WTC11 (cell line): ENCODE results near the gene XBP1. TPM values are rescaled to one million over a fixed set of nuclear protein-coding genes. Genes with fewer than 3 reads are reported as not detected.

Experiments
- ATAC-seq: fragments of 200-7000 bp; cut with Tn5 transposase; 2 replicates; pipeline ENCODE4 v1.10.0; 2021; ENCODE audit warnings: mild to moderate bottlenecking, moderate library complexity
- CTCF ChIA-PET: fragments of 300-600 bp; sonication (Branson Sonifier 250); formaldehyde crosslinking; loops from one replicate; lab custom pipeline; 2021; ENCODE audit warnings: antibody characterized with exemption; lab: Charles Lee
- POLR2A ChIA-PET: fragments of 350-600 bp; sonication (Branson Sonifier 250); formaldehyde crosslinking; loops from one replicate; lab custom pipeline; 2021; ENCODE audit warnings: antibody characterized with exemption; lab: Charles Lee
- DNase-seq: peaks from one replicate; pipeline ENCODE4 v3.0.0; 2021; ENCODE audit warnings: low spot score
- H3K27ac Mint-ChIP-seq: 2 replicates; pipeline ENCODE4 v1.8.0; 2021; ENCODE audit warnings: mixed read lengths
- H3K27me3 Mint-ChIP-seq: 2 replicates; pipeline ENCODE4 v1.8.0; 2021; ENCODE audit warnings: low read depth, mild to moderate bottlenecking, moderate library complexity, mixed read lengths
- H3K36me3 Mint-ChIP-seq: 2 replicates; pipeline ENCODE4 v1.8.0; 2021; ENCODE audit warnings: mixed read lengths
- H3K4me1 Mint-ChIP-seq: 2 replicates; pipeline ENCODE4 v1.8.0; 2022; ENCODE audit warnings: mixed read lengths
- H3K4me3 Mint-ChIP-seq: 2 replicates; pipeline ENCODE4 v1.8.0; 2021; ENCODE audit warnings: mild to moderate bottlenecking, moderate library complexity, mixed read lengths
- H3K9me3 Mint-ChIP-seq: 2 replicates; pipeline ENCODE4 v1.8.0; 2021; ENCODE audit warnings: mixed read lengths
- ARID4B ChIP-seq: sonication (generic); formaldehyde crosslinking; IDR thresholded peaks from 2 replicates; pipeline ENCODE4 v1.8.0; 2023; ENCODE audit warnings: missing genetic modification reagents, mild to moderate bottlenecking, borderline replicate concordance
- ATF2 ChIP-seq: sonication (generic); formaldehyde crosslinking; IDR thresholded peaks from 2 replicates; pipeline ENCODE4 v1.8.1; 2022; ENCODE audit warnings: low read depth, missing genetic modification reagents, borderline replicate concordance
- CREB1 ChIP-seq: sonication (generic); formaldehyde crosslinking; IDR thresholded peaks from 2 replicates; pipeline ENCODE4 v1.8.0; 2023; ENCODE audit warnings: mild to moderate bottlenecking, missing genetic modification reagents
- CREM ChIP-seq: sonication (generic); formaldehyde crosslinking; IDR thresholded peaks from 2 replicates; pipeline ENCODE4 v1.8.1; 2022; ENCODE audit warnings: mild to moderate bottlenecking, missing genetic modification reagents, moderate library complexity
- FOXP1 ChIP-seq: sonication (generic); formaldehyde crosslinking; IDR thresholded peaks from 2 replicates; pipeline ENCODE4 v1.8.0; 2022; ENCODE audit warnings: missing genetic modification reagents, mild to moderate bottlenecking, moderate library complexity, borderline replicate concordance
- GRHL2 ChIP-seq: fragments of 250-450 bp; sonication (Bioruptor Pico); IDR thresholded peaks from 2 replicates; pipeline ENCODE4 v1.8.0; 2022; ENCODE audit warnings: mild to moderate bottlenecking, moderate library complexity; ENCODE audit not compliant: insufficient replicate concordance, severe bottlenecking
- GTF2I ChIP-seq: fragments of 250-450 bp; sonication (Bioruptor Pico); conservative IDR thresholded peaks from 2 replicates; pipeline ENCODE4 v1.4.0; 2021; ENCODE audit warnings: mild to moderate bottlenecking
- IRF2 ChIP-seq: sonication (generic); formaldehyde crosslinking; IDR thresholded peaks from 2 replicates; pipeline ENCODE4 v1.8.0; 2022; ENCODE audit warnings: low read depth, missing genetic modification reagents, borderline replicate concordance
- JAZF1 ChIP-seq: fragments of 250-450 bp; sonication (Bioruptor Pico); IDR thresholded peaks from 2 replicates; pipeline ENCODE4 v1.9.0; 2021; ENCODE audit warnings: moderate library complexity, mild to moderate bottlenecking, inconsistent platforms
- KAT7 ChIP-seq: sonication (generic); formaldehyde crosslinking; IDR thresholded peaks from 2 replicates; pipeline ENCODE4 v1.8.1; 2023; ENCODE audit warnings: missing genetic modification reagents, mild to moderate bottlenecking, borderline replicate concordance
- MAX ChIP-seq: sonication (generic); formaldehyde crosslinking; IDR thresholded peaks from 2 replicates; pipeline ENCODE4 v1.8.0; 2022; ENCODE audit warnings: mild to moderate bottlenecking, missing genetic modification reagents
- NR1H2 ChIP-seq: sonication (generic); formaldehyde crosslinking; IDR thresholded peaks from 2 replicates; pipeline ENCODE4 v1.9.0; 2021; ENCODE audit warnings: mild to moderate bottlenecking, moderate library complexity, missing genetic modification reagents
- PREB ChIP-seq: sonication (generic); formaldehyde crosslinking; IDR thresholded peaks from 2 replicates; pipeline ENCODE4 v1.8.1; 2022; ENCODE audit warnings: mild to moderate bottlenecking, missing genetic modification reagents, moderate library complexity, borderline replicate concordance
- USF2 ChIP-seq: sonication (generic); formaldehyde crosslinking; IDR thresholded peaks from 2 replicates; pipeline ENCODE4 v1.8.1; 2023; ENCODE audit warnings: mild to moderate bottlenecking, missing genetic modification reagents, moderate library complexity
- ZNF121 ChIP-seq: sonication (generic); formaldehyde crosslinking; IDR thresholded peaks from 2 replicates; pipeline ENCODE4 v1.8.0; 2023; ENCODE audit warnings: missing genetic modification reagents
- ZNF138 ChIP-seq: sonication (generic); formaldehyde crosslinking; conservative IDR thresholded peaks from 2 replicates; pipeline ENCODE4 v1.8.1; 2022; ENCODE audit warnings: mild to moderate bottlenecking, moderate library complexity, missing genetic modification reagents
- ZNF423 ChIP-seq: fragments of 250-450 bp; sonication (Bioruptor Pico); IDR thresholded peaks from 2 replicates; pipeline ENCODE4 v2.1.2; 2022; ENCODE audit warnings: mild to moderate bottlenecking, moderate library complexity
- total RNA-seq: library from RNA; stranded (reverse); gene quantifications from 3 replicates; pipeline ENCODE4 v1.2.3, GENCODE V29; 2021
- TF ChIP-seq, protein P1 (sequence below): fragments of 200-600 bp; IDR thresholded peaks from 2 replicates; pipeline ENCODE4 v1.8.0; 2022; ENCODE audit warnings: antibody characterized with exemption
- TF ChIP-seq, protein P2 (sequence below): sonication (generic); formaldehyde crosslinking; IDR thresholded peaks from 2 replicates; pipeline ENCODE4 v1.8.0; 2023; ENCODE audit warnings: mild to moderate bottlenecking, missing genetic modification reagents

XBP1 gene
- total RNA-seq, 1 experiment from 2014 or later, result 127 TPM

DNA sequence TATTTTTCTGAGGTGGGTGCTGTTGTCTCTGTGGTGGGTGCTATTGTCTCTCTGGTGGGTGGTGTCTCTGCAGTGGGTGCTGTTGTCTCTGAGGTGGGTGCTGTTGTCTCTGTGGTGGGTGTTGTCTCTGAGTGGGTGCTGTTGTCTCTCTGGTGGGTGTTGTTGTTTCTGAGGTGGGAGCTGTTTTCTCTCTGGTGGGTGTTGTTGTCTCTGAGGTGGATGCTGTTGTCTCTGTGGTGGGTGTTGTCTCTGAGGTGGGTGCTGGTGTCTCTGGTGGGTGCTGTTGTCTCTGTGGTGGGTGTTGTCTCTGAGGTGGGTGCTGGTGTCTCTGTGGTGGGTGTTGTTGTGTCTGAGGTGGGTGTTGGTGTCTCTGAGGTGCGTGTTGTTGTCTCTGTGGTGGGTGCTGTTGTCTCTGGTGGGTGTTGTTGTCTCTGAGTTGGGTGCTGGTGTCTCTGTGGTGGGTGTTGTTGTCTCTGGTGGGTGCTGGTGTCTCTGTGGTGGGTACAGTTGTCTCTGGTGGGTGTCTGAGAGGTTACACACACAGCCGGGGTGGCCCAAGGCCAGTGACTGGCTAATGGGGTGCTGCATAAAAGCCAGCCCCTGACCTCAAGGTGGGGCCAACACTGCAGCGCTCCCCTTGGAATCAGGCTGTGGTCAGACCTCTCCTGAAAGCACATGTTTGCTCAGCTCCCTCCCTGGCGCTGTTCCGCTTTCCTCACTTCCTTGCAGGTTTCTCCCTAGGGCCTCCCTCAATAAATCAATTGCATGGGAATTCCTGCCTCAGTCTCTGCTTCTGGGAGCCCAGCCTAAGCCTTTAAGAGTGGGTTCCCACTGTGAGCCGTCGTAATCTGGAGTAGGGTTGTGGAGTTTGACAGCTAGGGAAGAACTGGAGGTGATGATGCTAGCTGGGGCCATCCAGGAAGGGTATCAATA, 31.0 kb upstream of the XBP1 start:
- POLR2A ChIA-PET, result no interaction called here
- peak overlapping the region; percentile 54; the same call in 1 of the 2 replicates for H3K27ac Mint-ChIP-seq
- H3K9me3 Mint-ChIP-seq, result no peaks in the 10 kb centered on the region
- DNase-seq (no peak), ATAC-seq (no peak)
- TF ChIP-seq FOXP1 (CRISPR knock-in tag), result no peak
- TF ChIP-seq GRHL2 (CRISPR knock-in tag), result no peak
- no peak for TF ChIP-seq MAX (CRISPR knock-in tag)
- no peak for TF ChIP-seq CREB1 (CRISPR knock-in tag)
- no peak for TF ChIP-seq KAT7
- no peak for TF ChIP-seq USF2 (CRISPR knock-in tag)
- no peak for TF ChIP-seq IRF2 (CRISPR knock-in tag)
- no peak for TF ChIP-seq ARID4B (CRISPR knock-in tag)
- no peak for TF ChIP-seq ZNF423 (CRISPR knock-in tag)
- TF ChIP-seq, protein P1, sequence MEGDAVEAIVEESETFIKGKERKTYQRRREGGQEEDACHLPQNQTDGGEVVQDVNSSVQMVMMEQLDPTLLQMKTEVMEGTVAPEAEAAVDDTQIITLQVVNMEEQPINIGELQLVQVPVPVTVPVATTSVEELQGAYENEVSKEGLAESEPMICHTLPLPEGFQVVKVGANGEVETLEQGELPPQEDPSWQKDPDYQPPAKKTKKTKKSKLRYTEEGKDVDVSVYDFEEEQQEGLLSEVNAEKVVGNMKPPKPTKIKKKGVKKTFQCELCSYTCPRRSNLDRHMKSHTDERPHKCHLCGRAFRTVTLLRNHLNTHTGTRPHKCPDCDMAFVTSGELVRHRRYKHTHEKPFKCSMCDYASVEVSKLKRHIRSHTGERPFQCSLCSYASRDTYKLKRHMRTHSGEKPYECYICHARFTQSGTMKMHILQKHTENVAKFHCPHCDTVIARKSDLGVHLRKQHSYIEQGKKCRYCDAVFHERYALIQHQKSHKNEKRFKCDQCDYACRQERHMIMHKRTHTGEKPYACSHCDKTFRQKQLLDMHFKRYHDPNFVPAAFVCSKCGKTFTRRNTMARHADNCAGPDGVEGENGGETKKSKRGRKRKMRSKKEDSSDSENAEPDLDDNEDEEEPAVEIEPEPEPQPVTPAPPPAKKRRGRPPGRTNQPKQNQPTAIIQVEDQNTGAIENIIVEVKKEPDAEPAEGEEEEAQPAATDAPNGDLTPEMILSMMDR, result no peak
- no peak for TF ChIP-seq PREB (CRISPR knock-in tag)
- no peaks in the 10 kb centered on the region for H3K36me3 Mint-ChIP-seq
- CTCF ChIA-PET, result interaction anchor here (0.6 to 1.8 kb wide), 6 partner anchors 10 to 841 kb away, joined by 3 to 8 read pairs (median 4); no protein-coding TSS in a partner anchor
- H3K4me1 Mint-ChIP-seq, result no peaks in the 10 kb centered on the region
- H3K4me3 Mint-ChIP-seq, result no peak overlapping the region
- H3K27me3 Mint-ChIP-seq, result no peaks in the 10 kb centered on the region

DNA sequence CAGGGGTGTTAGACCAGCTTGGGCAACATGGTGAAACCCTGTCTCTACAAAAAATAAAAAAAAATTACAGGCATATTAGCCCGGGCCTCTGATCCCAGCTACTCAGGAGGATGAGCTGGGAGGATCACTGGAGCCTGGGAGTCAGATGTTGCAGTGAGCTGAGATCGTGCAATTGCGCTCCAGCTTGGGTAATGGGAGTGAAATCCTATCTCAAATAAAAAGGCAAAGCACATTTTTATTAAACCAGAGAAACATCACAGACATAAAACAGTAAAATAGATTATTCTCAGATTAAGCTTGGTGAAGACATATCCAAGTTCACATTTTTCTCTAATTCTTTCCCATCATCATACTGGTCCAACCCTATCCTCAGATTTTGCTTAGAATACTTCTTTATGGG, 30.1 kb upstream of the XBP1 start:
- POLR2A ChIA-PET, result no interaction called here
- CTCF ChIA-PET, result interaction anchor here (1.1 to 2.8 kb wide), 5 partner anchors 11 to 415 kb away, joined by 3 to 22 read pairs (median 4); no protein-coding TSS in a partner anchor
- DNase-seq, result no peak
- Mint-ChIP-seq H3K27ac (no peak overlapping the region), H3K4me3 (no peak overlapping the region), H3K4me1 (no peaks in the 10 kb centered on the region), H3K27me3 (no peaks in the 10 kb centered on the region), H3K9me3 (no peaks in the 10 kb centered on the region), H3K36me3 (no peaks in the 10 kb centered on the region)
- no peak for ATAC-seq
- TF ChIP-seq ATF2 (CRISPR knock-in tag), result no peak
- TF ChIP-seq, protein P2, sequence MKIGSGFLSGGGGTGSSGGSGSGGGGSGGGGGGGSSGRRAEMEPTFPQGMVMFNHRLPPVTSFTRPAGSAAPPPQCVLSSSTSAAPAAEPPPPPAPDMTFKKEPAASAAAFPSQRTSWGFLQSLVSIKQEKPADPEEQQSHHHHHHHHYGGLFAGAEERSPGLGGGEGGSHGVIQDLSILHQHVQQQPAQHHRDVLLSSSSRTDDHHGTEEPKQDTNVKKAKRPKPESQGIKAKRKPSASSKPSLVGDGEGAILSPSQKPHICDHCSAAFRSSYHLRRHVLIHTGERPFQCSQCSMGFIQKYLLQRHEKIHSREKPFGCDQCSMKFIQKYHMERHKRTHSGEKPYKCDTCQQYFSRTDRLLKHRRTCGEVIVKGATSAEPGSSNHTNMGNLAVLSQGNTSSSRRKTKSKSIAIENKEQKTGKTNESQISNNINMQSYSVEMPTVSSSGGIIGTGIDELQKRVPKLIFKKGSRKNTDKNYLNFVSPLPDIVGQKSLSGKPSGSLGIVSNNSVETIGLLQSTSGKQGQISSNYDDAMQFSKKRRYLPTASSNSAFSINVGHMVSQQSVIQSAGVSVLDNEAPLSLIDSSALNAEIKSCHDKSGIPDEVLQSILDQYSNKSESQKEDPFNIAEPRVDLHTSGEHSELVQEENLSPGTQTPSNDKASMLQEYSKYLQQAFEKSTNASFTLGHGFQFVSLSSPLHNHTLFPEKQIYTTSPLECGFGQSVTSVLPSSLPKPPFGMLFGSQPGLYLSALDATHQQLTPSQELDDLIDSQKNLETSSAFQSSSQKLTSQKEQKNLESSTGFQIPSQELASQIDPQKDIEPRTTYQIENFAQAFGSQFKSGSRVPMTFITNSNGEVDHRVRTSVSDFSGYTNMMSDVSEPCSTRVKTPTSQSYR, result no peak
- TF ChIP-seq CREM (CRISPR knock-in tag), result no peak
- TF ChIP-seq GTF2I (CRISPR knock-in tag), result no peak
- no peak for TF ChIP-seq JAZF1
- TF ChIP-seq NR1H2 (CRISPR knock-in tag), result no peak
- no peak for TF ChIP-seq ZNF121
- TF ChIP-seq ZNF138 (CRISPR knock-in tag), result no peak
